ENCODE results near the gene GPR107.

Gene GPR107

DNA sequence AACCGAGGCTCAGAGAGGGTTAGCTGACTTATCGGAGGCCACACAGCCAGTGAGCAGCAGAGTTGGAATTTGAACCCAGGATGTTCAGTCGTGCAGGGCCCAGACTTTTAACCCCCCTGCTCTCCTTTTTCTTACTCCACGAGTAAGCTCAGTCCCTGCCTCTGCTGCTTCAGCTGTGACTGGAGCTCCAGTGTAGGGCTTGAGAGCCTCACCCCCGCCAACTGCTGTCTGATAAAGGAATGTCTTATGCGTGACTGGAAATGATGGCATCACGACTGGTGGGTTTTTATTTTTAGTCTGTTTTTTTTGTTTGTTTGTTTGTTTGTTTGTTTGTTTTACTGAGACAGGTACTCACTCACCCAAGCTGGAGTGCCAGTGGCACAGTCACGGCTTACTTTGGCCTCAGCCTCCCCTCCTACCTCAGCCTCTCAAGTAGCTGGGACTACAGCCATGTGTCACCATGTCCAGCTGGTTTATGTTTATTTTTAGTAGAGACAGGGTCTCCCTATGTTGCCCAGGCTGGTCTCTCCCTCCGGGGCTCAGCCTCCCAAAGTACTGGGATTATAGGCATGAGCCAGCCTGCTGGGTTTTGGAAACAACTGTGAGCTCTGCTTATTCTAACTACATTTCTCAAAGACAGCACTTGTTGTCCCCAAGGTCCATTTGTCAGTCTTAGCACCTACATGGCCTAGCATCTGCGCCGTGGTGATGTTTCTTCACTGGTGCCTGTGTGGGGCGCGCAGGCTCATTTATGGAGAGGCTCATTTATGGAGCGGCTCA is 66.0 kb downstream of the GPR107 start:
- DNase-seq (ENCODE audit: low spot score) = no peak
- TF ChIP-seq, protein P1, sequence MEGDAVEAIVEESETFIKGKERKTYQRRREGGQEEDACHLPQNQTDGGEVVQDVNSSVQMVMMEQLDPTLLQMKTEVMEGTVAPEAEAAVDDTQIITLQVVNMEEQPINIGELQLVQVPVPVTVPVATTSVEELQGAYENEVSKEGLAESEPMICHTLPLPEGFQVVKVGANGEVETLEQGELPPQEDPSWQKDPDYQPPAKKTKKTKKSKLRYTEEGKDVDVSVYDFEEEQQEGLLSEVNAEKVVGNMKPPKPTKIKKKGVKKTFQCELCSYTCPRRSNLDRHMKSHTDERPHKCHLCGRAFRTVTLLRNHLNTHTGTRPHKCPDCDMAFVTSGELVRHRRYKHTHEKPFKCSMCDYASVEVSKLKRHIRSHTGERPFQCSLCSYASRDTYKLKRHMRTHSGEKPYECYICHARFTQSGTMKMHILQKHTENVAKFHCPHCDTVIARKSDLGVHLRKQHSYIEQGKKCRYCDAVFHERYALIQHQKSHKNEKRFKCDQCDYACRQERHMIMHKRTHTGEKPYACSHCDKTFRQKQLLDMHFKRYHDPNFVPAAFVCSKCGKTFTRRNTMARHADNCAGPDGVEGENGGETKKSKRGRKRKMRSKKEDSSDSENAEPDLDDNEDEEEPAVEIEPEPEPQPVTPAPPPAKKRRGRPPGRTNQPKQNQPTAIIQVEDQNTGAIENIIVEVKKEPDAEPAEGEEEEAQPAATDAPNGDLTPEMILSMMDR (IDR thresholded peaks at IDR 0.05; ENCODE audit: borderline replicate concordance, control extremely low read depth, extremely low read depth, insufficient read depth, missing control alignments) = no peak
- in situ Hi-C loops (cut with MboI; ENCODE audit: low sequenced_read_pairs, unreplicated experiment) = loop anchor here (10.0 kb wide), 1 partner anchor 115 kb away; no protein-coding TSS in a partner anchor

- no peak for DNase-seq (ENCODE audit: low spot score)
- TF ChIP-seq, protein P1 (IDR thresholded peaks at IDR 0.05; ENCODE audit: borderline replicate concordance, control extremely low read depth, extremely low read depth, insufficient read depth, missing control alignments) = no peak
- in situ Hi-C loops (cut with MboI; ENCODE audit: low sequenced_read_pairs, unreplicated experiment) = no loop called here
These were observed 66.5 kb downstream of the GPR107 start for GRCh38 chr9:130120299-130120587.

DNA sequence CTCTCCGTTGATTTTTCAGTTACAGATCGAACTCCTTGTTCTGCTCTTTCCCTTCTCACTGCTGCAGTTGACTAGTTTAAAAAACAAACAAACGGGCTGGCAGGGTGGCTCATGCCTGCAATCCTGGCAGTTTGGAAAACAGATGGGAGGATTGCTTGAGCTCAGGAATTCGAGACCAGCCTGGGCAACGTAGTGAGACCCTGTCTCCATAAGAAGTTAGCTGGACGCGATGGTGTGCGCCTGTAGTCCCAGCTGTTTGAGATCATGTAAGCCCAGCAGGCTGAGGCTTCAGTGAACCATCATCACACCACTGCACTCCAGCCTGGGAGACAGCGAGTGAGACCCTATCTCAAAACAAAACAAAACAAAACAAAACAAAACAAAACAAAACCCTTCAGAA is 67.1 kb downstream of the GPR107 start:
- in situ Hi-C loops (cut with MboI; ENCODE audit: low sequenced_read_pairs, unreplicated experiment) = no loop called here
- TF ChIP-seq, protein P1 (IDR thresholded peaks at IDR 0.05; ENCODE audit: borderline replicate concordance, control extremely low read depth, extremely low read depth, insufficient read depth, missing control alignments) = no peak

GRCh38 chr9:130122456-130122855 is 68.8 kb downstream of the GPR107 start:
- TF ChIP-seq, protein P1 (IDR thresholded peaks at IDR 0.05; ENCODE audit: borderline replicate concordance, control extremely low read depth, extremely low read depth, insufficient read depth, missing control alignments) = no peak
- in situ Hi-C loops (cut with MboI; ENCODE audit: low sequenced_read_pairs, unreplicated experiment) = no loop called here
- DNase-seq (ENCODE audit: low spot score) = no peak

More for the DNA sequence above, 67.1 kb downstream of the GPR107 start:
- DNase-seq (ENCODE audit: low spot score) = no peak

GRCh38 chr9:130124085-130124860 is 70.6 kb downstream of the GPR107 start:
- TF ChIP-seq, protein P1 (IDR thresholded peaks at IDR 0.05; ENCODE audit: borderline replicate concordance, control extremely low read depth, extremely low read depth, insufficient read depth, missing control alignments) = no peak
- DNase-seq (ENCODE audit: low spot score) = no peak
- in situ Hi-C loops (cut with MboI; ENCODE audit: low sequenced_read_pairs, unreplicated experiment) = no loop called here

GRCh38 chr9:130126721-130127433 is 73.2 kb downstream of the GPR107 start:
- in situ Hi-C loops (cut with MboI; ENCODE audit: low sequenced_read_pairs, unreplicated experiment) = no loop called here
- DNase-seq (ENCODE audit: low spot score) = no peak
- TF ChIP-seq, protein P1 (IDR thresholded peaks at IDR 0.05; ENCODE audit: borderline replicate concordance, control extremely low read depth, extremely low read depth, insufficient read depth, missing control alignments) = no peak

Data from GM13976 (cell line).